ENCODE results near the gene KIFC1.

Gene KIFC1

DNA sequence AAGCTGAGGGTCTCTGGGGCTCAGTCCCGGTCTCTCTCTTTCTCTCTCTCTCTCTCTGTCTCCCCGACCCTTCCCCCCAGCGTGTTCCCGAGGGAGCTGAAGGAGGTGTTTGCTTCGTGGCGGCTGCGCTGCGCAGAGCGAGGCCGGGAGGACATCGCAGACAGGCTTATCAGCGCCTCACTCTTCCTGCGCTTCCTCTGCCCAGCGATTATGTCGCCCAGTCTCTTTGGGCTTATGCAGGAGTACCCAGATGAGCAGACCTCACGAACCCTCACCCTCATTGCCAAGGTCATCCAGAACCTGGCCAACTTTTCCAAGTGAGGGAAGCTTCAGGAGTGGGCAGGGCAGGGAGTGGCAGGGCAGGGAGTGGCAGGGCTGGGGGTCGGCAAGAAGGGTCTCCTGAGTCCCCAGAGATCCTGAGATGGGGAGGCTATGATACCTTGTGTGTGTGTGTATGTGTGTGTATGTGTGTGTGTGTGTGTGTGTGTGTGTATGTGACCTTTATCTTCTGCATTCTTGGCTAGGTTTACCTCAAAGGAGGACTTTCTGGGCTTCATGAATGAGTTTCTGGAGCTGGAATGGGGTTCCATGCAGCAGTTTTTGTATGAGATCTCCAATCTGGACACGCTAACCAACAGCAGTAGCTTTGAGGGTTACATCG is 49.2 kb downstream of the KIFC1 start:
- WGBS (ENCODE audit: extremely low coverage, insufficient coverage, insufficient read length), result no CpG with 5 or more reads among the region's 19 CpGs
- no peak for DNase-seq
- H4K91ac ChIP-seq (ENCODE audit: low read depth, low read length), result no peak overlapping the region
- H2AK5ac ChIP-seq (ENCODE audit: low read length), result no peak overlapping the region
- H3K4me1 ChIP-seq (ENCODE audit: control insufficient read depth in 1 of 2, insufficient read depth in 2 of 2, low read length in 2 of 2), result no peaks in the 10 kb centered on the region
- H2BK120ac ChIP-seq (ENCODE audit: insufficient read depth, low read length, poor library complexity), result no peak overlapping the region
- no peaks in the 10 kb centered on the region for H3K27me3 ChIP-seq (ENCODE audit: insufficient read depth, low read length)
- no peak overlapping the region for H2BK12ac ChIP-seq (ENCODE audit: low read length)
- H3K14ac ChIP-seq (ENCODE audit: low read length), result no peak overlapping the region
- no peak overlapping the region for H2AFZ ChIP-seq (ENCODE audit: insufficient read depth, low read length, poor library complexity)
- H2BK5ac ChIP-seq (ENCODE audit: low read depth, low read length, poor library complexity), result no peak overlapping the region
- peaks cover 2% of the 10 kb centered on the region for H3K9me3 ChIP-seq (ENCODE audit: insufficient read depth, low read depth, low read length)
- no peak overlapping the region for H3K4me3 ChIP-seq (ENCODE audit: low read depth, low read length)
- H4K8ac ChIP-seq (ENCODE audit: low read depth, low read length), result no peak overlapping the region
- H4K12ac ChIP-seq (ENCODE audit: low read depth, low read length), result no peak overlapping the region
- no peak overlapping the region for H3K4me2 ChIP-seq (ENCODE audit: low read length)
- no peak overlapping the region for H3K4ac ChIP-seq (ENCODE audit: low read depth, low read length)
- H3K23ac ChIP-seq (ENCODE audit: low read length), result no peak overlapping the region
- H3K79me2 ChIP-seq (ENCODE audit: control insufficient read depth, insufficient read depth, low read length, poor library complexity), result no peaks in the 10 kb centered on the region
- H3K36me3 ChIP-seq (ENCODE audit: control insufficient read depth in 1 of 2, insufficient read depth in 2 of 2, low read length in 2 of 2), result peaks cover 58 to 71% of the 10 kb centered on the region in 2 experiments
- H3K18ac ChIP-seq (ENCODE audit: low read length), result no peak overlapping the region
- no peak overlapping the region for H3K27ac ChIP-seq (ENCODE audit: low read depth, low read length)
- no peaks in the 10 kb centered on the region for H3K79me1 ChIP-seq (ENCODE audit: low read length)
- no peak overlapping the region for H3K9ac ChIP-seq (ENCODE audit: low read length)

- Histone ChIP-seq H2BK120ac (ENCODE audit: insufficient read depth, low read length, poor library complexity) (no peak overlapping the region), H3K79me1 (ENCODE audit: low read length) (no peaks in the 10 kb centered on the region), H2BK5ac (ENCODE audit: low read depth, low read length, poor library complexity) (no peak overlapping the region), H3K18ac (ENCODE audit: low read length) (no peak overlapping the region), H3K9me3 (ENCODE audit: insufficient read depth, low read depth, low read length) (peaks cover 4% of the 10 kb centered on the region), H3K79me2 (ENCODE audit: control insufficient read depth, insufficient read depth, low read length, poor library complexity) (no peaks in the 10 kb centered on the region), H3K27ac (ENCODE audit: low read depth, low read length) (no peak overlapping the region), H4K8ac (ENCODE audit: low read depth, low read length) (no peak overlapping the region), H3K4me2 (ENCODE audit: low read length) (no peak overlapping the region), H3K23ac (ENCODE audit: low read length) (no peak overlapping the region), H2BK12ac (ENCODE audit: low read length) (no peak overlapping the region), H3K27me3 (ENCODE audit: insufficient read depth, low read length) (no peaks in the 10 kb centered on the region), H3K9ac (ENCODE audit: low read length) (no peak overlapping the region), H3K14ac (ENCODE audit: low read length) (no peak overlapping the region), H4K91ac (ENCODE audit: low read depth, low read length) (no peak overlapping the region), H4K12ac (ENCODE audit: low read depth, low read length) (no peak overlapping the region), H2AK5ac (ENCODE audit: low read length) (no peak overlapping the region), H3K4me3 (ENCODE audit: low read depth, low read length) (no peak overlapping the region), H3K36me3 (ENCODE audit: control insufficient read depth in 1 of 2, insufficient read depth in 2 of 2, low read length in 2 of 2) (peaks cover 63 to 73% of the 10 kb centered on the region in 2 experiments), H2AFZ (ENCODE audit: insufficient read depth, low read length, poor library complexity) (no peak overlapping the region), H3K4me1 (ENCODE audit: control insufficient read depth in 1 of 2, insufficient read depth in 2 of 2, low read length in 2 of 2) (no peaks in the 10 kb centered on the region), H3K4ac (ENCODE audit: low read depth, low read length) (no peak overlapping the region)
- no peak for DNase-seq
- no CpG with 5 or more reads among the region's 9 CpGs for WGBS (ENCODE audit: extremely low coverage, insufficient coverage, insufficient read length)
Observed at GRCh38 chr6:33441457-33441856, 49.8 kb downstream of the KIFC1 start.

- Histone ChIP-seq H3K23ac (ENCODE audit: low read length) (no peak overlapping the region), H3K14ac (ENCODE audit: low read length) (no peak overlapping the region), H3K4me1 (ENCODE audit: control insufficient read depth in 1 of 2, insufficient read depth in 2 of 2, low read length in 2 of 2) (no peaks in the 10 kb centered on the region), H2BK5ac (ENCODE audit: low read depth, low read length, poor library complexity) (no peak overlapping the region), H3K79me2 (ENCODE audit: control insufficient read depth, insufficient read depth, low read length, poor library complexity) (no peaks in the 10 kb centered on the region), H3K4me2 (ENCODE audit: low read length) (no peak overlapping the region), H2BK120ac (ENCODE audit: insufficient read depth, low read length, poor library complexity) (no peak overlapping the region), H4K91ac (ENCODE audit: low read depth, low read length) (no peak overlapping the region), H2AK5ac (ENCODE audit: low read length) (no peak overlapping the region), H4K12ac (ENCODE audit: low read depth, low read length) (no peak overlapping the region), H2BK12ac (ENCODE audit: low read length) (no peak overlapping the region), H3K27me3 (ENCODE audit: insufficient read depth, low read length) (no peaks in the 10 kb centered on the region), H3K9ac (ENCODE audit: low read length) (no peak overlapping the region), H3K79me1 (ENCODE audit: low read length) (no peaks in the 10 kb centered on the region), H3K9me3 (ENCODE audit: insufficient read depth, low read depth, low read length) (peaks cover 2% of the 10 kb centered on the region), H3K4ac (ENCODE audit: low read depth, low read length) (no peak overlapping the region), H3K4me3 (ENCODE audit: low read depth, low read length) (no peak overlapping the region), H3K36me3 (ENCODE audit: control insufficient read depth in 1 of 2, insufficient read depth in 2 of 2, low read length in 2 of 2) (peaks cover 66 to 72% of the 10 kb centered on the region in 2 experiments), H3K18ac (ENCODE audit: low read length) (no peak overlapping the region), H4K8ac (ENCODE audit: low read depth, low read length) (no peak overlapping the region), H2AFZ (ENCODE audit: insufficient read depth, low read length, poor library complexity) (no peak overlapping the region), H3K27ac (ENCODE audit: low read depth, low read length) (no peak overlapping the region)
- DNase-seq, result no peak
- WGBS (ENCODE audit: extremely low coverage, insufficient coverage, insufficient read length), result no CpG with 5 or more reads among the region's 8 CpGs
Observed at GRCh38 chr6:33442283-33442682, 50.7 kb downstream of the KIFC1 start.

GRCh38 chr6:33443025-33443424 is 51.4 kb downstream of the KIFC1 start:
- Histone ChIP-seq H3K14ac (ENCODE audit: low read length) (no peak overlapping the region), H4K12ac (ENCODE audit: low read depth, low read length) (no peak overlapping the region), H3K79me1 (ENCODE audit: low read length) (no peaks in the 10 kb centered on the region), H2AK5ac (ENCODE audit: low read length) (no peak overlapping the region), H3K4me2 (ENCODE audit: low read length) (no peak overlapping the region), H3K4me3 (ENCODE audit: low read depth, low read length) (peak overlapping the region; percentile 9), H3K27ac (ENCODE audit: low read depth, low read length) (no peak overlapping the region), H2AFZ (ENCODE audit: insufficient read depth, low read length, poor library complexity) (no peak overlapping the region), H3K27me3 (ENCODE audit: insufficient read depth, low read length) (no peaks in the 10 kb centered on the region), H3K9me3 (ENCODE audit: insufficient read depth, low read depth, low read length) (peaks cover 2% of the 10 kb centered on the region), H4K8ac (ENCODE audit: low read depth, low read length) (no peak overlapping the region), H2BK5ac (ENCODE audit: low read depth, low read length, poor library complexity) (no peak overlapping the region), H3K23ac (ENCODE audit: low read length) (no peak overlapping the region), H3K4me1 (ENCODE audit: control insufficient read depth in 1 of 2, insufficient read depth in 2 of 2, low read length in 2 of 2) (no peaks in the 10 kb centered on the region), H3K36me3 (ENCODE audit: control insufficient read depth in 1 of 2, insufficient read depth in 2 of 2, low read length in 2 of 2) (peaks cover 68 to 73% of the 10 kb centered on the region in 2 experiments), H3K9ac (ENCODE audit: low read length) (no peak overlapping the region), H4K91ac (ENCODE audit: low read depth, low read length) (no peak overlapping the region), H3K4ac (ENCODE audit: low read depth, low read length) (no peak overlapping the region), H2BK12ac (ENCODE audit: low read length) (no peak overlapping the region), H3K79me2 (ENCODE audit: control insufficient read depth, insufficient read depth, low read length, poor library complexity) (no peaks in the 10 kb centered on the region), H3K18ac (ENCODE audit: low read length) (no peak overlapping the region), H2BK120ac (ENCODE audit: insufficient read depth, low read length, poor library complexity) (no peak overlapping the region)
- no peak for DNase-seq
- no CpG with 5 or more reads among the region's 17 CpGs for WGBS (ENCODE audit: extremely low coverage, insufficient coverage, insufficient read length)

Measured in trophoblast cell (in vitro differentiated cells and primary cell).